ENCODE data around the gene ZNF598. TPM values are rescaled to one million over a fixed set of nuclear protein-coding genes. Genes with fewer than 3 reads are reported as not detected.
A peak's percentile ranks its signal among the peaks of the same experiment; 100 is the strongest.

Gene ZNF598
- total RNA-seq, 1 experiment from 2014 or later: 72.4 TPM

DNA sequence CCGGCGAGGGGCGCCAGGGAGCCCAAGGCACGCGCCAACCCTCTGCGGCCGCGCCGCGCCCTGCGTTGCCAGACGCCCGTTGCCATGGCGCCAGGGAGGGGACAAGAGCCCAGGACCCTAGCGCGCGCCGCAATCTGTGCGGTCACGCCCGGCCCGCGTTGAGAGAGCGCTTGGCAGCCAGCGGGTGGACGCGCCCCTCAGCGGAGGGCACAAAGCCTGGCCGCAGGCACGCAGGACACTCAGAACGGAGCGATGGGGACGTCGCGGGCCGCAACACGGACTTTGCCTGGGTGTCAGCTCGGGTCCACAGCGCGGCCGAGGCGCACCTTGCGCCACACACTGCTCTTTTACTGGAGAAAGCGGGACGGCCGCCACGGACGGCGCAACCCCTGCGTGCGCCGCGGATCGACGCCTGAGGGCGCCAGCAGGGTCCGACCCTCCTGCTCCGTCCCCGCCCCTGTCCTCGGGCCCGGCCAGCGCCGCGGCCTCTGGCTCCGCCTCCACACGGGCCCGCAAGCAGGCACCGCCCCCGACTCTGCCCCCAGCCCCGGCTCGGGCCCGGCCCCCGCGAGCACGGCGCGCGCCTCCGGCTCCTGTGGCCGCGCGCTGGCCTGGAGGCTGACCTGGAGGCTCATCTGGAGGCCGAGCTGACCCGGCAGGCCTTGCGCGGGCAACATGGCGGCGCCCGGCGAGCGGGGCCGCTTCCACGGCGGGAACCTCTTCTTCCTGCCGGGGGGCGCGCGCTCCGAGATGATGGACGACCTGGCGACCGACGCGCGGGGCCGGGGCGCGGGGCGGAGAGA is 25.9 kb downstream of the ZNF598 start, which contains the start of gene GFER:
Gene GFER, plus strand, starts transcription at position 650 of the 803 bp plus-strand sequence. Its CDS starts 26 bp downstream, at position 676.
- CTCF ChIA-PET: interaction anchor here (0.6 to 1.4 kb wide), 2 partner anchors 12 to 353 kb away, joined by 3 to 4 read pairs; partner anchors contain the start of gene TBL3
- peaks cover 31% of the 10 kb centered on the region for H3K4me1 Mint-ChIP-seq (ENCODE audit: low read depth, unreplicated experiment)
- BruUV-seq (replicated peaks): no TSS peak
- peak within 1 kb of the TSS; percentile 87 for H3K4me3 Mint-ChIP-seq (ENCODE audit: low read depth, unreplicated experiment)
- peak; percentile 98 for DNase-seq
- no peaks in the 10 kb centered on the region for H3K27me3 Mint-ChIP-seq (ENCODE audit: unreplicated experiment)
- TF ChIP-seq, protein P1, sequence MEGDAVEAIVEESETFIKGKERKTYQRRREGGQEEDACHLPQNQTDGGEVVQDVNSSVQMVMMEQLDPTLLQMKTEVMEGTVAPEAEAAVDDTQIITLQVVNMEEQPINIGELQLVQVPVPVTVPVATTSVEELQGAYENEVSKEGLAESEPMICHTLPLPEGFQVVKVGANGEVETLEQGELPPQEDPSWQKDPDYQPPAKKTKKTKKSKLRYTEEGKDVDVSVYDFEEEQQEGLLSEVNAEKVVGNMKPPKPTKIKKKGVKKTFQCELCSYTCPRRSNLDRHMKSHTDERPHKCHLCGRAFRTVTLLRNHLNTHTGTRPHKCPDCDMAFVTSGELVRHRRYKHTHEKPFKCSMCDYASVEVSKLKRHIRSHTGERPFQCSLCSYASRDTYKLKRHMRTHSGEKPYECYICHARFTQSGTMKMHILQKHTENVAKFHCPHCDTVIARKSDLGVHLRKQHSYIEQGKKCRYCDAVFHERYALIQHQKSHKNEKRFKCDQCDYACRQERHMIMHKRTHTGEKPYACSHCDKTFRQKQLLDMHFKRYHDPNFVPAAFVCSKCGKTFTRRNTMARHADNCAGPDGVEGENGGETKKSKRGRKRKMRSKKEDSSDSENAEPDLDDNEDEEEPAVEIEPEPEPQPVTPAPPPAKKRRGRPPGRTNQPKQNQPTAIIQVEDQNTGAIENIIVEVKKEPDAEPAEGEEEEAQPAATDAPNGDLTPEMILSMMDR (IDR thresholded peaks at IDR 0.05; ENCODE audit: unreplicated experiment): peak; percentile 55
- peak within 1 kb of the TSS; percentile 87 for H3K27ac Mint-ChIP-seq (ENCODE audit: unreplicated experiment)
- peaks cover 89% of the 10 kb centered on the region for H3K36me3 Mint-ChIP-seq (ENCODE audit: insufficient read depth, unreplicated experiment)
- intact Hi-C loops (cut with micrococcal nuclease; ENCODE audit: unreplicated experiment): no loop called here
- no peaks in the 10 kb centered on the region for H3K9me3 Mint-ChIP-seq (ENCODE audit: low read depth, unreplicated experiment)

DNA sequence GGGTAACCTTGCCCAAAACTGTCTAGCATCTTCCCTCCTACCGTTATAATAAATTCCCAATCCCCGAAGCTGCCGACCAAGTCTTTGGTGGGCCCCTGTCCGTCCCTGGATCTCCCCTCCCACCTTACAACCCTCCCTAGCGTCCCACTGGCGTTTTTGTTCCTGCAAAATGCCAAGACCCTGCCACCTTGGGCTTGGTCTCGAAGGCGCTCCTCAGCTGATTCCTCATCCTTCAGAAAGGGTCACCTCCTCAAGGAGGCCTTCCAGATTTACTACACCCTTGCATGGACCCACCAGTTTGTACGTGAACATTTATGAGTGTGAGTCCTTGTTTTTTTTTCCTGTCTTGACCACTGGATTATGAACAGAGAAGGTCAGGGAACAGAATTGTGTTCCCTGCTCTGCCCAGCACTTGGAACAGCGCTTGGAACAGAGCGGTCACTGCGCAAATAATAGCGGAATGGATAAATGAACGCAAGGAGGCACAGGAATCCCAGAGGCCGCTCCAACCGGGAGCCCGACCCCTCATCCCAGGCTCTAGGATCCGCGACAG is 26.6 kb downstream of the ZNF598 start:
- peak overlapping the region; percentile 87 for H3K4me3 Mint-ChIP-seq (ENCODE audit: low read depth, unreplicated experiment)
- no TSS peak for BruUV-seq (replicated peaks)
- CTCF ChIA-PET: interaction anchor here (1.4 kb wide), 1 partner anchor 11 kb away, joined by 4 read pairs; the partner anchor contains the start of gene TBL3
- TF ChIP-seq, protein P1 (IDR thresholded peaks at IDR 0.05; ENCODE audit: unreplicated experiment): no peak
- peaks cover 31% of the 10 kb centered on the region for H3K4me1 Mint-ChIP-seq (ENCODE audit: low read depth, unreplicated experiment)
- H3K27me3 Mint-ChIP-seq (ENCODE audit: unreplicated experiment): no peaks in the 10 kb centered on the region
- H3K36me3 Mint-ChIP-seq (ENCODE audit: insufficient read depth, unreplicated experiment): peaks cover 89% of the 10 kb centered on the region
- no peak for DNase-seq
- H3K9me3 Mint-ChIP-seq (ENCODE audit: low read depth, unreplicated experiment): no peaks in the 10 kb centered on the region
- intact Hi-C loops (cut with micrococcal nuclease; ENCODE audit: unreplicated experiment): no loop called here
- H3K27ac Mint-ChIP-seq (ENCODE audit: unreplicated experiment): peak overlapping the region; percentile 87

DNA sequence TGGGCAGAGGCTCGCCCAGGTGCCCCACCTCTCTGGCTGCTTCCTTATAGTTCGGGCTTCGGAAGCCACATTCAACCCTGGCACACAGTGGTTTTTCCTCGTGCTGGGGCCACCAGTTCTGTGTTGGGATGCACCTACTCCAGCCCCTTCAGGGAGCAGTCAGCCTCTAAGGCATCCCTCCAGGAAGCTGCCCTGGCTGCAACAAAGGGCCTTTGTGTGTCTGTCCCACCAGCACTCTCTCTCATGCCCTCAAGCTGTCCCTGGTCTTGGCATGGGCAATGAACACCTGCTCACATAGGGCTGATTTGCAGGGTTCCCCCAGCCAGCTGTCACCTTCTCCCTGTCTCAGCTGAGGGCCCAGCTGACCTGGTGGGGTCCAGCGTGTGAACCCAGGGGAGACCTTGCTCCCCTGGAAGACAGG is 27.6 kb downstream of the ZNF598 start:
- TF ChIP-seq, protein P1 (IDR thresholded peaks at IDR 0.05; ENCODE audit: unreplicated experiment): no peak
- H3K4me1 Mint-ChIP-seq (ENCODE audit: low read depth, unreplicated experiment): peaks cover 31% of the 10 kb centered on the region
- H3K4me3 Mint-ChIP-seq (ENCODE audit: low read depth, unreplicated experiment): peak overlapping the region; percentile 87
- peak overlapping the region; percentile 87 for H3K27ac Mint-ChIP-seq (ENCODE audit: unreplicated experiment)
- DNase-seq: peak; percentile 91
- CTCF ChIA-PET: interaction anchor here (0.5 to 1.0 kb wide), 4 partner anchors 17 to 569 kb away, joined by 3 to 6 read pairs (median 5); partner anchors contain the start of gene RPS2
- H3K27me3 Mint-ChIP-seq (ENCODE audit: unreplicated experiment): no peaks in the 10 kb centered on the region
- H3K9me3 Mint-ChIP-seq (ENCODE audit: low read depth, unreplicated experiment): no peaks in the 10 kb centered on the region
- intact Hi-C loops (cut with micrococcal nuclease; ENCODE audit: unreplicated experiment): no loop called here
- no TSS peak for BruUV-seq (replicated peaks)
- peaks cover 94% of the 10 kb centered on the region for H3K36me3 Mint-ChIP-seq (ENCODE audit: insufficient read depth, unreplicated experiment)

DNA sequence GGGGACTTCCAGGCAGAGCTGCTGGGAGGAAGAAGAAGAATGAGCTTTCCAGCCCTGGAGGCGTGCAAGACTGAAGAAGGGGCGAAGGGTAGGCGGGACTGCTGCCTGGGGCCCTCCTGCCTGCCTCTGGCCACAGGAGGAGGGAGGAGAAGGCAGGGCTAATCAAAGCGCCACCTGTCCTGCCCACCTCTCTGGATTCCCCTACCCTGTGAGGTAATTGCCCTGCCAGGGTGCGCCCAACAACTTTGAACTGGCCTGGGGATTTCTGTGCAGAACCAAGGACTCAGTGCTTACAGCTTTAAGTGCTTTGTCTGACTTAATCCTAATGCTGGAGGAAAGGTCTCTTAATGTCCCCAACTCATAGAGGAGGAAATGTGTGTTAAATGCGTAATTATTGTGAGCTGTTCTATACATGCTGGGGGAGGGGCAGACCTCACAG is 28.2 kb downstream of the ZNF598 start, which contains the start of gene NOXO1:
Gene NOXO1, minus strand, starts transcription at position 72 of the 439 bp plus-strand sequence. CDS start 290 bp downstream, outside the sequence.
- no peaks in the 10 kb centered on the region for H3K9me3 Mint-ChIP-seq (ENCODE audit: low read depth, unreplicated experiment)
- H3K36me3 Mint-ChIP-seq (ENCODE audit: insufficient read depth, unreplicated experiment): peaks cover 89% of the 10 kb centered on the region
- peaks cover 31% of the 10 kb centered on the region for H3K4me1 Mint-ChIP-seq (ENCODE audit: low read depth, unreplicated experiment)
- intact Hi-C loops (cut with micrococcal nuclease; ENCODE audit: unreplicated experiment): no loop called here
- H3K4me3 Mint-ChIP-seq (ENCODE audit: low read depth, unreplicated experiment): peak within 1 kb of the TSS; percentile 87
- no peaks in the 10 kb centered on the region for H3K27me3 Mint-ChIP-seq (ENCODE audit: unreplicated experiment)
- DNase-seq: peak; percentile 61
- CTCF ChIA-PET: interaction anchor here (0.9 to 1.0 kb wide), 3 partner anchors 17 to 159 kb away, joined by 3 to 5 read pairs (median 5); partner anchors contain the start of gene RPS2
- BruUV-seq (replicated peaks): no TSS peak
- TF ChIP-seq, protein P1 (IDR thresholded peaks at IDR 0.05; ENCODE audit: unreplicated experiment): no peak
- H3K27ac Mint-ChIP-seq (ENCODE audit: unreplicated experiment): peak within 1 kb of the TSS; percentile 87

Measured in Calu3 (cell line).